NB4 (cell line): ENCODE results near the gene CCM2.

Experiments used
- DNase-seq: peaks from one replicate; pipeline ENCODE4 v3.0.0; 2010; ENCODE audit warnings: low read depth
- H3K4me3 ChIP-seq: one replicate; pipeline ENCODE4 v1.5.1; 2011; ENCODE audit warnings: mild to moderate bottlenecking, low read depth, low read length, moderate library complexity
- MYC ChIP-seq: IDR thresholded peaks from 2 replicates; pipeline ENCODE4 v1.6.1; 2011; ENCODE audit warnings: low read depth, low read length
- POLR2A ChIP-seq: IDR thresholded peaks from 2 replicates; pipeline ENCODE4 v1.6.1; 2011; ENCODE audit warnings: mild to moderate bottlenecking; ENCODE audit not compliant: insufficient read length; ENCODE audit errors: extremely low read depth
- TF ChIP-seq, protein P1 (sequence below): IDR thresholded peaks from 2 replicates; pipeline ENCODE4 v1.6.1; 2011; ENCODE audit warnings: low read depth, low read length
- TF ChIP-seq, protein P2 (sequence below): IDR thresholded peaks from one replicate; pipeline ENCODE4 v1.5.1; 2012; ENCODE audit warnings: low read depth, low read length

Gene CCM2

DNA sequence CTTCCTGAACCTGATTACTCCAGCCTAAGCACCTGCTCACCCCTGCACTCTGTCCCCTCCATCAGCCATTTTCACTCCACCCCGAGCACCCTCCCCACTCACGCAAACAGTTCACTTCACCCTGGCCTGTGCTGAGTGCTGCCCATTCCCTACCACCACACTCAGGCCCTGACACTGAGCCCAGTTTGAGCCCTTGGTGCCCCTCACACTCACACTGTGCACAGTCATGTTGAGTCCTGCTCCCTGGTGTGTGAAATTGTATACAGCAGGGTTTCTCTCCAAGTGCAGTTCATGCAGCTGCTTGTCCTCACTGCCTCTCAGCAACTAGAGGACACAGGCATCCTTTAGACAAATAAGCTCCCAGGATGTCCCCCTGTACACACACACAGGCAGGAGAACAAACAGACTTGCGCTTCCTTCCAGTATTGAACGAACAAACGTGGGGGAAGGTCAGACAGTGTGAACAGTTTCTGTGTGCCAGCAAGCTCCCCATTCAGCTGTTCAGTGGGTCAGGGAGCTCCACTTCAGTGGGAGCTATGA is 28.0 kb upstream of the CCM2 start:
- TF ChIP-seq MYC (no peak), POLR2A (peak; percentile 30)
- TF ChIP-seq, protein P1, sequence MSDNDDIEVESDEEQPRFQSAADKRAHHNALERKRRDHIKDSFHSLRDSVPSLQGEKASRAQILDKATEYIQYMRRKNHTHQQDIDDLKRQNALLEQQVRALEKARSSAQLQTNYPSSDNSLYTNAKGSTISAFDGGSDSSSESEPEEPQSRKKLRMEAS: no peak
- no peak overlapping the region for H3K4me3 ChIP-seq
- no peak for DNase-seq

DNA sequence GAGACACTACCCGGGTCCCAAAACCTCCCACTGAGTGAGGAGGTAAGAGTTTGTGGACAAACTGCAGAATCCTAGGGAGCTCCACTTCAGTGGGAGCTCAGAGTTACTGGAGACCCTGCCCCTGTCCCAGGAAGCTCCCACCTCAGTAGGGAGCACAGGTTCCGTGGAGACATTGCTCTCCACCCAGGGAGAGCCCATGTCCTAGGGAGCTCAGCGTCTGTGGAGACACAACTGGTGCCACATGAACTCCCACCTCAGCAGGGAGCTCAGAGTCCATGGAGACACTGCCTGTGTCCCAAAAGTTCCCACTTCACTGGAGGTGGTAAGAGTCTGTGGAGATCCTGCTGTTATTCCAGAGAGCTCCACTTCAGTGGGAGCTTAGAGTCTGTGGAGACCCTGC is 27.4 kb upstream of the CCM2 start:
- H3K4me3 ChIP-seq: no peak overlapping the region
- TF ChIP-seq, protein P2, sequence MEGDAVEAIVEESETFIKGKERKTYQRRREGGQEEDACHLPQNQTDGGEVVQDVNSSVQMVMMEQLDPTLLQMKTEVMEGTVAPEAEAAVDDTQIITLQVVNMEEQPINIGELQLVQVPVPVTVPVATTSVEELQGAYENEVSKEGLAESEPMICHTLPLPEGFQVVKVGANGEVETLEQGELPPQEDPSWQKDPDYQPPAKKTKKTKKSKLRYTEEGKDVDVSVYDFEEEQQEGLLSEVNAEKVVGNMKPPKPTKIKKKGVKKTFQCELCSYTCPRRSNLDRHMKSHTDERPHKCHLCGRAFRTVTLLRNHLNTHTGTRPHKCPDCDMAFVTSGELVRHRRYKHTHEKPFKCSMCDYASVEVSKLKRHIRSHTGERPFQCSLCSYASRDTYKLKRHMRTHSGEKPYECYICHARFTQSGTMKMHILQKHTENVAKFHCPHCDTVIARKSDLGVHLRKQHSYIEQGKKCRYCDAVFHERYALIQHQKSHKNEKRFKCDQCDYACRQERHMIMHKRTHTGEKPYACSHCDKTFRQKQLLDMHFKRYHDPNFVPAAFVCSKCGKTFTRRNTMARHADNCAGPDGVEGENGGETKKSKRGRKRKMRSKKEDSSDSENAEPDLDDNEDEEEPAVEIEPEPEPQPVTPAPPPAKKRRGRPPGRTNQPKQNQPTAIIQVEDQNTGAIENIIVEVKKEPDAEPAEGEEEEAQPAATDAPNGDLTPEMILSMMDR: no peak
- no peak for TF ChIP-seq POLR2A
- TF ChIP-seq, protein P1: no peak
- no peak for TF ChIP-seq MYC
- no peak for DNase-seq

DNA sequence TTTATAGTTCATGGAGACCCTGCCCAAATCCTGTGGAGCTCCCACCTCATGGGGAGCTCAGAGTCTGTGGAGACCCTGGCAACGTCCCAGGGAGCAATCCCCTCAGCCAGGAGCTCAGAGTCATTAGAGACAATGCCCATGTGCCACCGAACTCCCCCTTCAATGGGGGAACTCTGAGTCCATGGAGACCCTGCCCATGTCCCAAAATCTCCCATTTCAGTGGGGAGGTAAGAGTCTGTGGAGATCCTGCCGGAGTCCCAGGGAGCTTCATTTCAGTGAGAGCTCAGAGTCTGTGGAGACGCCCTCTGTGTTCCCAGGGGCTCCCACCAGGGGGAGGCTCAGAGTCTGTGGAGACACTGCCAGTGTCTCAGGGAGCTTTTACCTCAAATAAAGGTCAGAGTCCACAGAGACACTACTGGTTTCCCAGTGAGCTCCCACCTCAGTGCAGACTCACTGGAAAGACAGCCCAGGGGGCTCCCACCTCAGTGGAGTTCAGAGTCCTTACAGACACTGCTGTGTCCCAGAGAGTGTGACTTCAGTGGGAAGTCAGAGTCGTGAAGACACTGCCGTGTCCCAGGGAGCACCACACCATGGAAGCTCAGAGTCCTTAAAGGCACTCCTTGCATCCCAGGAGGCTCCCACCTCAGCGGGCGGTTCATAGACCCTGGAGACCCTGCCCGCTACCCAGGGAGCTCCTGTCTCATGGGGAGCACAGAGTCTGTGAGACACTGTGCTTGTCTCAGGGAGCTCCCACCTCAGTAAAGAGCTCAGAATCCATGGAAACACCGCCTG is 26.2 kb upstream of the CCM2 start:
- H3K4me3 ChIP-seq: no peak overlapping the region
- peak; percentile 71 for DNase-seq
- TF ChIP-seq POLR2A: no peak
- TF ChIP-seq, protein P2: peak; percentile 88

DNA sequence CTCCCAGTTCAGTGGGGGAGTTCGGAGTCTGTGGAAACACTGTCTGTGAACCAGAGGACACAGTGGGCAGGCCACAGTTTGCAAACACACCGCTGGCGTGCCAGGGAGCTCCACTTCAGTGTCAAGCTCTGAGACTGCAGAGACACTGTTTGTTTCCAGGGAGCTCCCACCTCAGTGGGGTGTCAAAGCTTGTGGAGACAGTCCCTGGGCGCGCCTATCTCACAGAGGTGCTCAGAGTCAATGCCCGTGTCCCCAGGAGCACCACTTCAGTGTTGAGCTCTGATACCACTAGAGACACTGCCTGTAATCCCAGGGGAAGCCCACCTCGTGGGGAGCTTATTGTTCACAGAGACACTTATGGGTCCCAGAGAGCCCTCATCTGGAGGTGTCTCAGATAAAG is 25.5 kb upstream of the CCM2 start:
- no peak for DNase-seq
- TF ChIP-seq, protein P1: no peak
- TF ChIP-seq MYC: no peak
- no peak for TF ChIP-seq POLR2A
- TF ChIP-seq, protein P2: no peak
- H3K4me3 ChIP-seq: no peak overlapping the region

DNA sequence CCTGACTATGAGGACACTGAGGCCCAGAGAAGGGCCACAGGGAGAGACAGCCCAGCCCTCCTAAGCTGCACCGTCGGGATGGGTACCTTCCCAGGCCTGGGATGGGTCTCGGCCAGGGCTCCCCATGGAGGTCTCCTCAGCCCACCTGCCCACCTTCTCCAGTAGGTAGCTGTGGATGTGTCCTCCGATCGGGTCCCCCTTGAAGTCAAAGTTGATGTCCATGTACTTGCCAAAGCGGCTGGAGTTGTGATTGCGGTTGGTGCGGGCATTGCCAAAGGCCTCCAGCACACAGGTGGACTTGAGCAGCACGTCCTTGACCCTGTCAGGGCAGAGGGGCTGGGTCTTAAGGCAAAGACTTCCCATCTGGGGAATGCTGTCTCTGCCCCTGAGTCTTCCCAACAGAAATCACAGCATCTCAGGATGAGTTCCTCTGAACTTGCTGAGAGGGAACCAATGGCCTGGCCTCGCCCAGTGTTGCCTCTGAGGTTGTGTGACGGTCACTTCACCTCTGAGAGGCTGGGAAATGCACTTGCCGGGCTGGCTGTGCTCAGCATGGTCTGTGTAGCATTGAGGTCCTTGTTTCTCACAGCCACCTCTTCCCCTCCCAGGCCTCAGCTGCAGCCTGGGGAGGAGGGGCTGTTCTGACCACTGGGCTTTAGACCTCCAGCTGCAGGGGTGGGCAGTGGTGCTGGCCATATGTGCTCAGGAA is 24.5 kb upstream of the CCM2 start:
- TF ChIP-seq MYC: no peak
- TF ChIP-seq, protein P1: no peak
- TF ChIP-seq POLR2A: no peak
- H3K4me3 ChIP-seq: peak overlapping the region; percentile 89
- DNase-seq: no peak

DNA sequence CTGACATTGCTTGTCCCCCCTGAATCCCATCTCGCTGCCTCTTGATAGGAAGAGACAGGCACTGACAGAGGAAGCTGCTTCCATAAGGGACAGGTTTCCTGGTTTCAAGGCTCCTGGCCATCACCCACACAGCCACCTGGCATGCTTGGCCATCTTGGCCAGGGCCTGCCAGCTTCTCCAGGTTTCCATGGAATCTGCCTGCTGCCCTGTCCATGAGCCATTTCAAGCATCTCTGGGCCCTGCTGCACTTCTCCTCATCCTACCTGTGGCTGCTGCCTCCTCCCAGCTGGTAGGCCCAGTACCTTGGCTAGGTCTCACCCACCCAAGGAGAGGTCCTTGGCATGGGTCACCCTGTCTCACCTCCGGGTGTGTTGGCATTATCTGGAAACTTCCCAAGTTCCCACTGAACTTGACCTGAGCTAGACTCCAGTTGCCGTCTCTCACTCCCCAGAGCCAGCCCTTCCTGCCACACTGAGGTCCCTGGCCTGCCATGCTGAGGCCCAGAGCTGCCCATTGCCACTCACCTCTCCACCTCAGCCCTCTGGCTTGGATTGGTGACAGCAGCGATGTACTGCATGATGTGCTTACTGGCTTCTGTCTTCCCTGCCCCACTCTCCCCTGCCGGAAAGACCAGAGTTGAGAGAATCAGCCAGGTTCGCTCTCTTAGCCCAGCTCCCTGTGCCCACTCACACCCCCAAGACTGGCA is 23.8 kb upstream of the CCM2 start:
- peak overlapping the region; percentile 89 for H3K4me3 ChIP-seq
- TF ChIP-seq, protein P1: no peak
- no peak for DNase-seq
